Amniotic stem cell (primary cell): ENCODE data around the gene CCDC183.
"Not testable (repeated sequence)": the region's sequence is repeated elsewhere in the genome, so short reads cannot be mapped to it uniquely, and the experiment has no call there.

Source experiments
- DNase-seq: peaks from one replicate; lab custom pipeline; 2025; lab: John Stamatoyannopoulos, UW

Gene CCDC183

DNA sequence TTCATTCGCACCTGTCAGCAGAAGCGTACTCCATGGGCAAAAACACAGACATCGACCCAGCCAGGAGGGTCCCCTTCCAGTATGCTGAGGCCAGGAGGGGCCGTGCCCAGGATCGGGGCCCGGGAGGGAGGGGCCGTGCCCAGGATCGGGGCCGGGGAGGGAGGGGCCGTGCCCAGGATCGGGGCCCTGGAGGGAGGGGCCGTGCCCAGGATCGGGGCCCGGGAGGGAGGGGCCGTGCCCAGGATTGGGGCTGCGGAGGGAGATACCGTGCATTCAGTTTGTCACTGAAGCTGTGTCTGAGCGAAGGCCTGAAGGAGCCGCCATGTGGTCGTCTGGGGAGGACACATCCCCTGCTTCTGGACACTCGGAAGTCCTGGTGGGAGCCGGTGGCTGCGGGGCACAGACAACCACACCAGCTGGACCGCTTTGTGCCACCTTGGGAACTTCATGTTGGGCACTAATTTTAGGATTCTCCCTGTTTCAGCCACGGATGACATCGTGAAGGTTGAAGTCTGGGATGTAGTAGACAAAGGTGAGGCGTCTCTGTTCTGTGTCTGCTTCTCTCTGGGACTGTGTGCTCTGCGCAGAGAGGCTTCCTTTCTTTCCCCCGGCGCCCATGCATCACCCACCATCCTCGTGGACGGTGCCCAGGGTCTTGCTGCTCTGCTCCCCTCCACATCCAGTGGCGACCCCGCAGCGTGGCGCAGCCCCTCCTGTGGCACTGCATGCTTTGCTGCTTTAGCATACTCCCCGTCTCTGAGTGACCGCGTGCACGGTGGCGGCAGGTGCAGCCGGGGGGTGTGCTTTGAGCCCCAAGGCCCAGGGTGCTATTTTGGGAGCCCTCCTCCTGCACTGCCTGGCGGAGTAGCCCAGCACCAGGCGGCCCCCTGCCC, 29.4 kb downstream of the CCDC183 start:
- no peak for DNase-seq

DNA sequence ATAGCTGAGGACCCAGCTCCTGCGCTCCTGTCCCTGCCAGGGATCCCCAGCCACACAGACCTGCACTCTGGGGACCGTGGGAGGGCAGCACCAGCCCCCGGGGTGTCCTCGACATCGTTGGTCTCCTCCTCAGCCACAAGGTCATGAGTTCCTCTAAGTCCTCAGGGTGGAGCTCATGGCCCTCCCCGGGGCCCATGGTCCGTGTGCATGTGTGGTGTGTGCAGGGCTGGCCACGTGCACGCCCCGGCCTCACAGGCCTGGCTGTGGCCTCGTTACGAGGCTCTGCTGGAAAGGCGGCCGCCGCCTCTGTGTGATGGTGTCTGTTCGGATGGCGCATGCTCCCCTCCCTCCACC, 30.0 kb downstream of the CCDC183 start:
- DNase-seq = no peak

DNA sequence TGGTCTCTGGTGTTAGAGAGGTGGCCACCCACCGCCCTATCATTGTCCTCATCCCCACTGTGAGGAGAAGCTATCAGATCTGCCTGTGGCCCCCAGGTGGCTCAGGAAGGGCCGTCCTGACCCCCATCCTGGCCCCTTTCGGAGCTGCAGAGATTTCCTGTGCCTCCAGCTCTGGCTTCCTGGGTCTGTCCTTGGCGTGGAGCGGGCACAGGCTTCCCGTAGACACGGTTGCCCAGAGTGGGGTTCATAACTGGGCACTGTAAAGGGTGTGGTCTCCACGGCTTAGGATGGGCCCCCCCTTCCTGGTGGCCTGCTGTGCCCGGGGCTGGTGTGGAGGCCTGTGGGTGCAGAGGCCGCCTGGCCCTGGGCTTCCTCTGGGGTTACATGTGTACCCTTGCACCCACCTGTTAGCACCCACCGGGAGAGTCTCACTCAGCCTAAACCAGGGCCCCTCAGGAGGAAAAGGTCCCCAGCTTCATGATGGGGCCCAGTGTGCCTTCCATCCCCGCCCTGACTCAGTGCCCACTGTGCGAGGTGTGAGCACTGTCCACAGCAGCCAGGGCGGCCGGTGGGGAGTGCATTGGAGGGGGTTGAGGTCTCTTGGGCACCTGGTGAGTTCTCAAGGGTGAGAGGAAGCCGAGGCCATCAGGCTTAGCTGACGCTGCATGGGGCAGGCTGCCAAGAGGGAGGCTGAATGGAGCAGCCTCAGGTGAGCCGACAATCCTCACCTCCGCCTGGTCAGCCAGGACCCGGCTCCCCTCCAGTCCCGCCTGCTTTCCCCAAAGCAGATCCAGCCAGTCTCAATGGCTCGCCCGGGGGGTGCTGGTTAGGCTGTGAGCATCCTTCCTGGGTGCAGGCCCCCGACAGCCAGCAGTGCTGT, 30.8 kb downstream of the CCDC183 start:
- no peak for DNase-seq

DNA sequence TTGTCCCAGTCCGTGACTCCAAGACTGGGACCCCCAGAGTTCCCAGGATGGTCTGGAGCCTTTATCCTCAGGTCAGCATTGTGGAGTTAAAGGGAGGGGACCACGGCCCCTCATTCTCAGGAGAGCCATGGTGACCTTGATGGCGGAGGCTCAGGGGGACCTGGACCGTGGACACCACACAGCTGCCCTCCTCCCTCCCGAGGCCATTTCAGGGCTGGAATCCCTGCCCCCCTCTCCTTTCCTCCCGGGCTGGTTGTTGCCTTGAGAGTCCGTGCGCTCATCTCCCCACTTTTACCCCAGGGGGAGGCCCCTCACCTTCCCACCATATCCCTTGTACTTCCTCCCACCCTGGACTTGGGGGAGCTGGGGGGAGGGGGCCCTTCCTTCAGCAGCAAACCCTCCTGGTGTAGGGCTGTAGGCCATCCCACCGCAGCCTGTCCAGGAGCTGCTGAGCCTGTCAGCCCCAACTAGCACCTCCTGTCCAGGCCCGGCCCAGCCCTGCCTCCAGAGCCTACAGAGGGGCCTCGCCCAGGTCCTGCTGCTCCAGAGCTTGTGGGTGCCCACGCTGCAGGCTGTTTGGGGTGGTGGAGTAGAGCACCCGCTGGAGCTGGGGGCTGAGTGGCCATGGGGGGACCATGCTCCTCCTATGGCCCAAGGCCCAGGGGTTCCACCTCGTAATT, 31.8 kb downstream of the CCDC183 start:
- DNase-seq = no peak

DNA sequence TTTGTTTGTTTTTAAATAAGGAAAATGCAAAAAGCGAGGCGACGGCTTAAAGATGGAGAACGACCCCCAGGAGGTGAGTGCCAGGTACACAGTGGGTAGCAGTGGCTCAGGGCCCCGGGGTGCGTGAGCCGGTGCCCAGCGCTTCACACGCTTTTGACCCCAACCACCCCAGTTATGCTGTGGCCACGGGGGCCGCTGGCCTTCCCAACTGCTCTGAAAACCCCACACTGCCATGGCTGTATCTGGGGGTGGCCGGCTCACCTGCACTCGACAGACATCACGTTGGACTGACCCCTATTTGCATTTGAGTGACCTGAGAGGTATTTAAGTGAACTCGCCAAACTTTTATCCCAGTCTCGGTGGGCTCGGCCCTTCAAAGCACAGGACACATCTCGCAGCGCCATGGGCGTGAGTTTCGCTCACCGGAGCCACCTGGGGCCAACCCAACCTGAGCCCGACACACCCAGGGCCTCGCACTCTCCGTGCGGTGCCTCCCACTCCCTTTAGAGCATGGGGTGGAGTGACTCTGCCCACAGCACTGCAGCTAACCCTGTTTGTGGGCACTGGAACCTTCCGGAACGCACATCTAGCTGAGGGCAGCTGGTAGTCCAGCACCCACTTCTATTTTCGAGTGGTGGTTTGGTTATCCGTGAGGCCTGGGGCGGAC, 32.5 kb downstream of the CCDC183 start:
- DNase-seq = no peak

DNA sequence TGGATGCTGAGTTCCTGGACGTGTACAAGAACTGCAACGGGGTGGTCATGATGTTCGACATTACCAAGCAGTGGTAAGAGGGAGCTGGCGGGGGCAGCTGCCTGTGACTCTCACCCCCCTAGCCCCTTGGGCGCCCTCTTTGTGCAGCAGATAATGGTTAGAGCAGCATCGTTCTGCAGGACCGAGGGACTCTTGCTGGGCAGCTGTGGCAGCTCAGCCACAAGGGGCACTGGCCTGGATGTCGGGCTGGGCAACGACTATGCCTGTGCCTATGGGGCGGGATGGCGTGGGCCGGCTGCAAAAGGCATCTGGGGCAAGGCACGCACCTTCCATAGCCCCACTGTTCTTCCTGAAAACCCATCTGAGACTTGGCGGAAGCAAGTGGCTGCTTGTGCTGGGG, 33.3 kb downstream of the CCDC183 start:
- DNase-seq = no peak

DNA sequence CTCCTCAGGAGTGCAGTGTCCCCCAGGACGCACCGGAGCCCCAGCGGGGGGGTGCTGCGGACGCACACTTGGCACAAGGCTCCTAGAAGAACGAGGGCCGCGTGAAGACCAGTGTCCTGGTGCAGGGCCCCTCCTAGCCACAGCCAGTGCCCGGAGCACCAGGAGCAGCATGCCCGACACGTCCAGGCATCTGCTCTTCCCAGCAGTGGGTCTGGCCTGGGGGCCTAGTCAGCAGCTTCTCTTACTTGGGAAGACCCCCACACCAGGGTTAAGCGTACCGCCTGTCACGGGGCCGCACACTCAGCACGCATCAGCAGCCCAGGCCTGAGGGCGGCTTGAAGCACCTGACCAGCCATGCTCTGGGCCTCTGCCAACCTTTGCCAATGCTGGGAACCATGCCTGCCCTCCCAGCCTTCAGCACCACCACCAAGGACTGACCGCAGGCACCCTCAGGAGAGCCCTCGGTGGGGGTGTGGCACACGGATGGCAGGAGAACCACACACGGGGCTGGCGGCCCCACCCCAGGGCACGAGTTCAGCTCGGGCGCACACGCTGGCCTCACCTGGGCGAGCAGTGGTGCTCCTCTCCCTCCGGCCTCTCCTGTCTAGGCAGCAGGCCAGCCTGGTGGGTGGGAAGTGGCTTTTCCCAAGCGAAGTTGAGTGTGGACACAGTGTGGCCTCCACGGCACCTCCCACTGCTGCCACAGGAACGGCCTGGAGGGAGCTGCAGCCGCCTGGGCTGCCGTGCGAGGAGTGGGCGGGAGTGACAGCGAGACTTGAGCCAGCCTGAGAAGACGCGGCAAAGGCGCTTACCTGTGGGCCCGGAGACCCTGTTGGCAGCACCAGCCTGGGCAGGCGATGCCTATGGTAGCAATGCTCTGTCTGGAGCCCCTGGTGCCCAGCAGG, 34.1 kb downstream of the CCDC183 start:
- DNase-seq = no peak

DNA sequence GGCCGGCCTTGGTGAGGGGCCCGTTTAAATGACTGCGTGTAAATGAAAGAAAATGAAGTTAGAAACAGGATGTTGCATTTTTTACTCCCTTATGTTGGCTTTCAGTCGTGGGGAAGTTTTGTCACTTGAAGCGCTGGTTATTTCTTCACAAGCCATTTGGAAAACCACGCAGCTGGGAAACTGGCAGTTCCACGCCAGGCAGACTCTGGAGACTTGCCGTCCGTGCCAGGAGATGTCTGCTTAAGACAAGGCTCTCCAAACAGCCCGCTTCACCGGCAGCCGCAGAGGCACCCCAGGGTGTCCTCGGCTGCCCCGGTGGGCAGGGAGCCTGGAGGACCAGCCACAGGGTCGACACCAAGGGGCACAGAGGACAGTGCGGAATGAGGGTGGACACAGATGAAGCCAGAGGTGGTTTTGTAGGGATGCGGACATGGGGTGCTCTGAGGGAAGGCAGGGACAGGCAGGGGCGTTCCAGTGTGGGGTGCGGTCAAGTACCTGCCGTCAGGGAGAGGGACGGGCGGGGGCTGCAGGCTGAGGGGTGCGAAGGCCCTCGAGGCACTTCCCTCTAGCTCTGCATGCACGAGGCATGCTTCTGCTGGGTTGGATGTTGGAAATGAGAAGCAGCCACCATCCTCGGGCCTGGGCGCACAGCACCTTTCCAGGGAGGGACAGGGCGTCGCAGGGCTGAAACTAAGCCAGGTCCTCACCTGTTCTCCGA, 35.0 kb downstream of the CCDC183 start:
- no peak for DNase-seq

DNA sequence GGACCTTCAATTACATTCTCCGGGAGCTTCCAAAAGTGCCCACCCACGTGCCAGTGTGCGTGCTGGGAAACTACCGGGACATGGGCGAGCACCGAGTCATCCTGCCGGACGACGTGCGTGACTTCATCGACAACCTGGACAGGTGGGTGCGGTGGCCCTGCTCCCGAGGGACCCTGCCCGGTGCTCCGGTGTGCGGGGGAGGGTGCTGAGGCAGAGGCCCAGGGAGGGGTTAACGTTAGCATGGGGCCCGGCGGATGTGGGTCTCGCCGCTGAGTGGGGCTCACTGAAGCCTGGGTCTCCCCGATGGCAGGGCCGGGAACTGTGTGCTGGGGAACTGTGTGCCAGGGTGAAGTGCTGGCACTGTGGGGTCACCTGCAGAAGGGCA, 35.6 kb downstream of the CCDC183 start:
- DNase-seq = no peak

DNA sequence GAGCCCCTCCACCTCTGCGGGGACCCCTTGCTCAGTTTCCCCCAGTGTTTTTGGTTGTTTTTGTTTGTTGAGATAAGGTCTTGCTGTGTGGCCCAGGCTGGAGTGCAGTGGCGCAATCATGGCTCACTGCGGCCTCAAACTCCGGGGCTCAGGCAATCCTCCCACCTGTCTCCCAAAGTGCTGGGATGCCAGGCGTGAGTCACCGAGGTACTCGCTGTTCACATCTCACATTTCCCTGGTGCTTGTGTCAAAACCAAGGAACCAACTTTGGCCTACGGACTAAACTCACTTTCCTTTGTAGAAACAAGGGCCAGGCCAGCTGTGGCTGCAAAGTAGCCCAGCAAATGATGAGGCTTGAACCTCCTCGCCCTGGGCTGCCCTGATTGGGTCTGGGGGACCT, 36.4 kb downstream of the CCDC183 start:
- no peak for DNase-seq

DNA sequence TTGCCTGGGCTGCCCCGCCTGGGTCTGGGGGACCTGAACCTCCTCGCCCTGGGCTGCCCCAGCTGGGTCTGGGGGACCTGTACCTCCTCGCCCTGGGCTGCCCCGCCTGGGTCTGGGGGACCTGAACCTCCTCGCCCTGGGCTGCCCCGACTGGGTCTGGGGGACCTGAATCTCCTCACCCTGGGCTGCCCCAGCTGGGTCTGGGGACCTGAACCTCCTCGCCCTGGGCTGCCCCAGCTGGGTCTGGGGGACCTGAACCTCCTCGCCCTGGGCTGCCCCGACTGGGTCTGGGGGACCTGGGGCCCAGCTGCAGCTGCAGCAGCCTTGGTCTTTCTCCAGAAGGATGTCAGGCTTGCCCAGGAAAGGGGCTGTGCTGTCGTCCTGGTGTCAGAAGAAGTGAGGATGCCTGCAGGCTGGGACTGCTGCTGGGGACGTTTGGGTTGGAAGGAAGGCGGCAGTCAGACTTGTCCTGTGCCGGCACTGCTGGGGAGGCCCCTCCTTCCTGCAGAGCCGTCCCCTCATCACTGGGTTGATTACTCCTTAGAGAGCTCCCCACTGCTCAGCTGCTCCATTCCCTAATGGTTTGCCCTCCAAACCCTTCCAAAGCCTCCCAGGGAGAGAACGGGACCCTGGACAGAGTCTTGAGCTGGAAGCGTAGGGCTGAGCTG, 37.4 kb downstream of the CCDC183 start:
- not testable (repeated sequence) for DNase-seq

DNA sequence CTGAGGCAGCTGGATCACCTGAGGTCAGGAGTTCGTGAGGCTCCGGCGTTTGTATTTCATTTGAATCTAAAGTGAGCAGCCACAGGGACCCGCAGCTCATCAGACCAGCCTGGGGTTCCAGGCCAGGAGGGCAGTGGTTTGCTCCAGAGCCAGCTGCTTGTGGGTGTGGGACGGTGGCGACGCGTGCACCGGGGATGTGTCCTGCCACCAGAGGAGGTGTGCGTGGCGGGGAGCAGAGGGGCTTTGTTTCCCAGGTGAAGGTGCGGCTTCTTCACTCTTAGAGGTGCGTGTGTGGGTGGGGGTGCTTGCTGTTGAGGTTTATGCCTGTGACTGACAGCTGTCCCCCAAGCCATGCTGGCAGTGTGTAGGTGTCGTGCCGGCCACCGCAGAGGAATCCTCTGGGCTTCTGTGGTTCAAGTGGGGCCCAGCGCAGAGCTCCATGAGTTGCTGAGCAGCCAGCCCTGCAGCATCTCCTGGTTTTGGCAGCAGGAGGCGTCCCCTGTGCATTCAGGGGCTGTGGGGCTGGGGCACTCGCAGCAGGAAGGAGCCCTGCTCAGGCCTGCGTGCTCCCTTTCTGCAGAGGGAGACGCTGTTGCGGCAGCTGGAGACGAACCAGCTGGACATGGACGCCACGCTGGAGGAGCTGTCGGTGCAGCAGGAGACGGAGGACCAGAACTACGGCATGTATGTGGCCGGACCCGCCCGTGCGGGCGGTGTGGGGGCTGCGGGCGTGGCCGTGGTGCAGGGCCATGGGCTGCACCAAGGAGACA, 39.2 kb downstream of the CCDC183 start:
- no peak for DNase-seq

DNA sequence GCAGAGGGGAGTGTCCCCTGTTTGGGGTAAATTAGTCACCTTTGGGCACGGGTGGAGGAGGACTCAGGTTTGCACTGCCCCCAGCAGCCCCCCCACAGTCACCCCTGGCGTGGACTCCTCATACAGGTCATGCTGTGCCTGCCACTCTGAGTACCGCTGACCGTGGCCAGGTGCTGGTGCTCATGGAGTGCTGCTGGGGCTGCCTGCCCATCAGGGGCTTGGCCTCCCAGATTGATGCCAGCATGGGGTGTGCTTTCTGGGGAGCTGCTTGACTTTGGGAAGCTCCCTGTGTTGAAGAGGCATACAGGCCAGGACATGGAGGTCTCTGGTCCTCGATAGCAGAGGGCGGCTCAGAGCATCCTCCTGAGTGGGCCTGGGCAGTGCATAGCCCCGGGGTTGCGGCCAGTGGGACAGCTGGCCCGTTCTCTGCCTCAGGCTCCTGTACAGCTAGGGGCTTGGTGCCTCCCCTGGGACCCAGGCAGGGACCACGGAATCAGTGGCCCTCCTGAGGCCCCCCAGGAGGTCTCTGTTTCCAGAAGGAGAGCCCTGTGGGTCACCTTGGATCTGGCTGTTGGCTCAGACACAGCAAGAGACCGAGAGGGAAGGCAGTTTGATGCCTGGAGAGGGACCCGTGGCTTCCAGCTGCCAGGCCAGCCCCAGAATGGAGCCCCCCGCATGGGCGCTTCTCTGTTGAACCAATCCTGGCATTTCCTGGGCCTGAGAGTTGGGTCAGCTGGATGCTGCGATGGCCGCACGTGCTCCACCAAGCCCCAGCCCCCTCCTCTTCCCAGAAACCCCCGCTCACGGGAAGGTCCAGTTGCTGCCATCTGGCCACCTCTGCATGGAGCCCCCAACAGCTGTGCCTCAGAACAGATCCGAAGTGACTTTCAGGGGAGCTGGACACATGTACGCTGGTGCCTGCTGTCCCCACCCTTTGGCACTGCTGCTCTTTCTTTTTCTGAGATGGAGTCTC, 40.1 kb downstream of the CCDC183 start:
- DNase-seq = no peak

DNA sequence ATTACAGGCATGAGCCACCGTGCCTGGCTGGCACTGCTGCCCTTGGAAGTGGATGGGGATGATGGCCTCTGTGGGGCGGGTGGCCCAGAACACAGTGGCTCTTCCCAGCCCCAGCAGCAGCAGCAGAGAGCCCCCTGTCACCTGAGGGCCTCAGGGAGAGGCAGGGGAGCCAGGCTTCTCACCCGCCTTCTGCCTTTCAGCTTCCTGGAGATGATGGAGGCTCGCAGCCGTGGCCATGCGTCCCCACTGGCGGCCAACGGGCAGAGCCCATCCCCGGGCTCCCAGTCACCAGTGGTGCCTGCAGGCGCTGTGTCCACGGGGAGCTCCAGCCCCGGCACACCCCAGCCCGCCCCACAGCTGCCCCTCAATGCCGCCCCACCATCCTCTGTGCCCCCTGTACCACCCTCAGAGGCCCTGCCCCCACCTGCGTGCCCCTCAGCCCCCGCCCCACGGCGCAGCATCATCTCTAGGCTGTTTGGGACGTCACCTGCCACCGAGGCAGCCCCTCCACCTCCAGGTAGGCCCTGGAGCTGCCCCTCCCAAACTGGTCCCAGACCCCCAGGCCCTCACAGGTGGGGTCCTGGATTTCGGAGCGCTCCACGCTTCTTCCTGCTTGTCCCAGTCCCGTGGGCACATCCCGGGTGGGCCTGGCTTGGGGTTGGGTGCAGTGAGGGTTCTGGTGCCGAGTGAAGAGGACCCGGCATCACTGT, 41.2 kb downstream of the CCDC183 start:
- no peak for DNase-seq

DNA sequence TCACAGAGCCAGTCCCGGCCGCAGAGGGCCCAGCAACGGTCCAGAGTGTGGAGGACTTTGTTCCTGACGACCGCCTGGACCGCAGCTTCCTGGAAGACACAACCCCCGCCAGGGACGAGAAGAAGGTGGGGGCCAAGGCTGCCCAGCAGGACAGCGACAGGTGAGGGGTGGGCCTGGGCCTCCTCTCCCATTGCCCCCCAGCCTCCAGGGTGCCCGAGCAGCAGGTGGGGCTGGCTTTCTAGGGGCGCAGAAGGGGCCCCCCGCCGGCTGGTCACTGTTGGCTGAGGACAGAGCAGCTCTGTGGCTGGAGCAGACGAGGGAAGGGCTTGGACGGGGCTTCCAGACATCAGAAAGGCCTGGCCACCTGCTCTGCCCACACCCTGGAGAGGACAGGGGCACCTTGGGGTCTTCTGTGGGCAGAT, 41.7 kb downstream of the CCDC183 start:
- not testable (repeated sequence) for DNase-seq

DNA sequence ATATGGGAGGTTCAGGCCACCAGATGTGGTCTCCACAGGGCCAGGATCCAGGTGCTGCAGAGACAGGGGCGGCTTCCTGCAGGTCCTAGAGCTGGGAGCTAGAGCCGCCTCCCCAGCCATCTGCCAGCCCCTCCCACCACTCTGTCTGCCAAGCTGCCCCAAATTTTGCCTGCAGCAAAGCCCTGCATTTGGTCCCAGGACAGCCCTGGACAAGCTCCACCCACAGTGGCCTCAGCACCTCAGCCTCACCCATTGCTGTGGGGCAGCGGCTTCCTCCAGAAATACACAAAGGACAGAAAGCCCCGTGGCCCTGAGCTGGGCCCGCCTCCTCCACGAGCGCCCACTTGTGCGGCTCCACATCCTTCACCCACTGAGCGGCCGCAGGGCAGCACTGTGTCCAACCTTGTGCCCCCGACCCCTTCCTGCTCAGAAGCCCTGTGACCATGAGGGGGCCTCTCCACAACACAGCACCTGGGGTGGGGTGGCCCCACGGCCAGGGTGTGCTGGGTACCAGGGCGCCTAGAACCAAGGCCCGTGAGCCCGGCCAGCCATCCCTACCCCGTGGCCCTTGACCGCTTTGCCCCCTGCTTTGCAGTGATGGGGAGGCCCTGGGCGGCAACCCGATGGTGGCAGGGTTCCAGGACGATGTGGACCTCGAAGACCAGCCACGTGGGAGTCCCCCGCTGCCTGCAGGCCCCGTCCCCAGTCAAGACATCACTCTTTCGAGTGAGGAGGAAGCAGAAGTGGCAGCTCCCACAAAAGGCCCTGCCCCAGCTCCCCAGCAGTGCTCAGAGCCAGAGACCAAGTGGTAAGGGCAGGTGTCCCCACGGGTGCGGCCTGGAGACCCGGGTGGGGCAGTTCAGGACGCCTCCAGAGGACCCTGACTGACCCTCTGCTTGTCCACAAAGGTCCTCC, 42.4 kb downstream of the CCDC183 start:
- DNase-seq = no peak
